Stimulated activated CD4-positive, alpha-beta T cell treated with anti-CD3 and anti-CD28 coated beads, TNF-alpha, amount 100 ng/mL, for 48 hours (primary cell): ENCODE results near the gene TBC1D14.

ENCODE experiments used
- DNase-seq, 3 donors: peaks; one replicate each; pipeline ENCODE4 v3.0.0-alpha.2; 2020; ENCODE audit warnings: low read depth in 3 of 3

The TBC1D14 gene

DNA sequence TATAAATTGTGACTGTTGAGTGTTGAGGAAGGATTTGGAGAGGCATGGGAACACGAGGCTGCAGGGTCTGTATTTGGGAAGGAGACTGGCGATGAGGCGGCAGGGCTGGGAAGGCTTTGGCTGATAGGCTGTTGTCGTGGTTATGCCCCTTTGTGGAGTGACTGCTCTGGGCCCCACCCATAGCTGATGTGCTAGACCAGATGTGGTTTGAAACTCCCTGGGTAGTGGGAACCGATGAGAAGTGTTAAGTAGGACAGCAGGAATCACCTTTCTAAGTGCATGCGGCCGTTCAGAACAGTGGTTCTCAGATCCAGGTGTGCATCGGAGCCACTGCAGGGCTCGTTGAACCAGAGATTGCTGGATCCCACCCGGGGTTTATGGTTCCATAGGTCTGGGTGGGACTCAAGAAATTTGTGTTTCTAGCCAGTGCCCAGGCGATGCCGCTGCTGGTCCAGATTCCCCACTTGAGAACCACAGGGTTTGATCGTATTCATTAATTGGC is 42.3 kb downstream of the TBC1D14 start:
- DNase-seq: no peak

DNA sequence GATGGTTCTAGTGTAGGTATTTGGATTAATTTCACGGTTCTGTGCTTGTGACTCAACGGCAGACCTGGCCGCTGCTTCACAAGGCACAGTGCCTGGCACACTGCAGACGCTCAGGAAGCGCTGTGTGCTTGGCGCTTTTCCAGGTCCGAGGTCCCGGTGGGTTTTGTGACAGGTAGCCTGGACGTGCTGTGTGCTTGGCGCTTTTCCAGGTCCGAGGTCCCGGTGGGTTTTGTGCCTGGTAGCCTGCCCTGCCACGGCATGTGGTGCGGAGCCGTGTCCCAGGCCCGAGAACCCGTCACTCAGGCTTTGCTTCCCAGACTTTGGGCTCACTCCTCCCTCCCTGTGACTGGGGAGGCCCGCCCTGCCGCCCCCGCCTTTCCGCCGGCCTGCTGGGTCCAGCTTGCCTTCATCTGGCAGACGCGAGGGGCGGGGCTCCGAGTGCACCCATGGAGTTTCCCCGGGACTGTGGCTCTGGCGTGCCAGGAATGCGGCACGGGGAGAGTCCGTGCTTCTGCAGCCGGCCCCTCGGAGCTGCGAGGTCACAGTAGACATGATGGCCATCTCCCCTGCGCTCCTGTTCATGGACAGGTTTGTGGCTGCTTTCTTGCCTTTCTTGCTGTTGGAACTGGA is 44.2 kb downstream of the TBC1D14 start:
- no peak for DNase-seq

DNA sequence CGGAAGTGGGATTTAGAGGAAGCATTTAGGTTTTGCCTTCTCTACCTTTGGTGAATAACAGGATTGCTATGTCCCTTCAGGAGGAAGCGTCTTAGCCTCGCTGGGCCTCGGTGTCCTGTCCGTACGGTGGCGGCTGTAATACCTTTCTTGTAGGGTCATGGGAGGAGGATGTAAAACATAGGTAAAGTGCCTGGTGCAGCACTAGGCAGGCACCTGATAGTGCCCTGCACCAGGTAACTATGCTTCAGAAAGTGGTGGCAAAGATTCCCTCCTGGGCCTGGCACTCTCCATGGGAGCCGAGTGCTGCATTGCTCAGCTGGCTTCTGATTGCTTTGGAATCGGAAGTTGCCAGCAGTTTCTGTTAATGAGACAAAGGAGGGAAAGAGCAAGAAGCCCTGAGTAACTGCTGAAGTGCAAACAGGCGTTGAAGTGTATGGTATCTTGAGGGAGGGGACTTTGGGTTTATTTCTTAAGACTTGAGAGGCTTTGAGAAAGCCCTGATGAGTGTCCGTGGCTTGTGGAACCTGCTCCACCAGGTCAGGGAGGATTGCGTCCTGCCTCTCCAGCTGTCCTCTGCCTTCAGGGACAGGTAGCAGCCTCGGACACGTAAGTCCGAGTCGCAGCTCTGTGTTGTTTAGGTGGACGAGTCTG is 45.8 kb downstream of the TBC1D14 start:
- DNase-seq: no peak

DNA sequence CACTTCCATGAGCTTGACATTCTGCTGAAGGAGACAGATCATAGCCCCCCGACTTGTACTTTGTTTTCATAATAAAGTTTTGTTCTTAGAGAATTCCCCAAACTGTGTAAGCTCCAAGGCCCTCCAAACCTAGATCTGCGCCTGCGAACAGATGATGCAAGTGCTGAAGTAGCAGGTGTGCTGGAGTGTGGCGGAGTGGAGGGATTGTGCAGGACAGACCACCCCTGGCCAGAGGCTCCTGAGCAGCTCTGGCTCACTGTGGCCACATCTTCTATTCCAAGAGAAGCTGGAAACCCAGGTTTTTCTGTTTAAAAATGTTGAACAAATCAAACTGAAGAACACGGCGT is 46.4 kb downstream of the TBC1D14 start:
- DNase-seq: no peak

DNA sequence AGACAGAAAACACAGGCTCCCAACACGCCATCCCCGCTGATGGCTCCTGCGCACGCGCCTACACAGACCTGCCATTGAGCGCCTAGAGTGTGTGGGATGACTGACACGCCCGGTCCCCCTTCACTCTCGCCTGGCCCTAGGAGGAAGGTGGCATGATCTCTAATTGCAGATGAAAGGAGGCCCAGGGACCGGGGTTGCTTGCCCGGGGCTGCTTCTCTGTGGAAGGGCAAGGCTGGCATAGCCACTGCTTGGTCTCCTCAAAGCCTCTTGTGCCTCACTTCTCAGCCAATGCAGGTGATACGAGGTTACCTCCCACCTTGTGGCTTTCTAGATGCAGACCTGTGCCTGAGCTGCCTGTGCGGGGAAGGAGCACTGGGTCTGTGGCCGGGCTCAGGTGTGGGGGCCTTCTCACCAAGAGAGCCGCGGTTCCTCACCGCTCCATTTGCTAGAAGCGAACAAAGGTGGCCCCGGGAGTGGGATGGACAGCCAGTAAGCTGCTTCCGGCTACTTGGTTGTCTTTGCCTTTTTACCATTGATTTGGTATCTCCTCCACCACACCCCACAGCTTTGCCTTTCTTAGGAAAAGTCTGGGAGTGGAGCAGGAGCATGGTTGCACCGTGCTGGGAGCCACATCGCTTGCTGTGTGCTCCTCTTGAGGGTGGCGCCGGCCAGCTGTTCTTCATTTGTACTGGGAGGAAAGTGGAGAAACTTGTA is 47.0 kb downstream of the TBC1D14 start:
- no peak for DNase-seq

DNA sequence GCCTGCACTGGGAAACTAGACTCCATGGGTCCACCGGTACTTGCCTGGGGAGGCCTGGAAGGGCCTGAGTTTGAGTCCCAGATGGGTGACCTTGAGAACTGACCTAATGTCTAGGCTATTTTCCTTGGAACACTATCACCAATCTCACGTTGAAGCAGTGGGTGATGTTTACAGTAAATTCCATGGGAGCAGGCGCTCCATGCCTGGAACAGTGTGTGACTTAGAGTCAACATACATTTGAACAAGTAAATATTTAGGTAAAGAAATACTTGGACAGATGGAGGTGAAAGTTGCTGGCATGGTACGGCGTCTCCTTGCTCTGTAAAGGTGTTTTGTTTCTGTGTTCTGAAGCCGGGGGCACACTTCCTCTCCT is 47.5 kb downstream of the TBC1D14 start:
- no peak for DNase-seq

DNA sequence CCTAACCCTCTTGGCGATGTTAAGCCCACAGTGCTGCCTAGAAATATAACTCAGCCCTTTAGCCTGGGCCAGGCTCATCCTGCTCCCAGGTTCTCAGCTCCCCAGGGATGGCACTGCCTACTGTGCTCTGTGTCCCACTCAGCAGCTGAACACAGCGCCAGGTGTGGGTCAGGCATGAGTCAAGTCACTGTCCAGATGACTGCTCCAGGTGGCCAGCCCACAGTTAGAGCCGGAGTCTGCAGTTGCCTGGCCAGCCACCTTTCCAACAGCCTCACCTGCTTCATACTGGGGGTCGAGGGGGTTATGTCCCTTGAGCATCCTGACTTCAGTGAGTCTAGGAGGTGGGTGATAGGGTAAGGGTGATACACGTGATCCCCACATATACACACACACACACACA is 48.4 kb downstream of the TBC1D14 start:
- no peak for DNase-seq

DNA sequence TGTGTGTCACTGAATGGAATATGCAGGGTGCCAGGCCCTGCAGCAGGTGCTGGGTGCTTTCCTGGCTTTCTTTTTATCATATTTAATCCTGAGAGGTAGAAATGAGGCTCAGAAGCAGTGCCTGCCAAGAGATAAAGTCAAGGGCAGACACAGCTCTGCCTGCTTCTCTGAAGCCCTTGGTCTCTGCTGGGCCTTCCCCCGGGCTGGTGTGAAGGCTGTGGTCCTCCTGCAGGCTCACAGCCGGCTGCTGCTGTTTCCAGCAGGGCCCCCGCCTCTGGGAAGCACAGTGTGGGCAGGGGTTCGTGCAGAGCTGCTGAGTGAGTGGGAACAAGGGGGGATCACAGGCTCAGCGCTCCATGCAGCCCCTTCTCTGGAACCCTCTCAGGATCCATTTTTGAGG is 49.6 kb downstream of the TBC1D14 start:
- no peak for DNase-seq

DNA sequence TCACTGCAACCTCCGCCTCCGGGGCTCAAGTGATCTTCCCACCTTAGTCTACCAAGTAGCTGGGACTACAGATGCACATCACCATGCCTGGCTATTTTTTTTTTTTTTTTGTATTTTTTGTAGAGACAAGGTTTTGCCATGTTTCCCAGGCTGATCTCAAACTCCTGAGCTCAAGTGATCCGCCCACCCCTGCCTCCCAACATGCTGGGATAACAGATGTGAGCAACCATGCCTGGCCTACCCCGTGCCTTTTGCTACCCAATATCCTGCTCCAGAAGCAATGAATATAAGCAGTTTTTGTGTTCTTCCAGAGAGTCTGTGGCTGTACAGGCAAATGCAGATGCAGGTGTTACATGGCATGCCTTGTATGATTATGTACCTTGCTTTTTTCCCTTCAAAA is 50.5 kb downstream of the TBC1D14 start:
- DNase-seq: no peak

DNA sequence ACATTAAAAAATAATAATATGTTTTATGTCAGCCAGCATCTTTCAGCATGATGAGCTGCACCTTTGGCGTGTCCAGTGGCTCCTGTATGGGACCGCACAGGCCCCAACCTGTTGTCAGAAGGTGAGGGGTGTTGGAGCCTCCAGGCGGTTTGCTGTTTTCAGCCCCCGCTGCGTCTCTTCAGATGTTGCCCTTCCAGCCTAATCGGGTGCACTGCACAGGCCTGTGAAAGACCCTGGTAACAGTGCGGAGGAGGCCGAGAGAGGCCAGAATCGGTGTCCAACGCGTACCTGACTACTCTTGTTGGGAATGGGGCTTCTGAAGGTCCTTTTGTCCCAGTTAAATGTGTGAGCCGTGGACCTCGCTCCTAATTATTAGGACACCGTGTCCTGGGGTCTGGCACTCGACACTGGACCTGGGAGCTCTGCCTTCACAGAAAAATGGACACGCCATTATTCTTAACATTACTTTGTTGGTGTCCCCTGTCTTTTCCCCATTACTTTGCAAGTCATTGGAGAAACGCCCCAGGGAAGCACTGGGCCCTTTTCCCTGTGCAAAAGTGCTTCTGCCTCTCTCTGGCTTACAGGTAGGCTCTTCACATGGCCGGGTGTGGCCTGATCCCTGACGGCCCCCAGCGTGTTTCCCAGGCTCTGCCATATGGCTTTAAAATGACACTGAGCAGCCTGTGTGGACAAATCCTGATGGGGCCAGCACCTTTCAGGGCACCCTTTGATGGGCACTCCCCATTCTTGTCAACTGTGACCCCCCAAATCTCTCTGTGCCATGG is 51.2 kb downstream of the TBC1D14 start:
- no peak for DNase-seq

DNA sequence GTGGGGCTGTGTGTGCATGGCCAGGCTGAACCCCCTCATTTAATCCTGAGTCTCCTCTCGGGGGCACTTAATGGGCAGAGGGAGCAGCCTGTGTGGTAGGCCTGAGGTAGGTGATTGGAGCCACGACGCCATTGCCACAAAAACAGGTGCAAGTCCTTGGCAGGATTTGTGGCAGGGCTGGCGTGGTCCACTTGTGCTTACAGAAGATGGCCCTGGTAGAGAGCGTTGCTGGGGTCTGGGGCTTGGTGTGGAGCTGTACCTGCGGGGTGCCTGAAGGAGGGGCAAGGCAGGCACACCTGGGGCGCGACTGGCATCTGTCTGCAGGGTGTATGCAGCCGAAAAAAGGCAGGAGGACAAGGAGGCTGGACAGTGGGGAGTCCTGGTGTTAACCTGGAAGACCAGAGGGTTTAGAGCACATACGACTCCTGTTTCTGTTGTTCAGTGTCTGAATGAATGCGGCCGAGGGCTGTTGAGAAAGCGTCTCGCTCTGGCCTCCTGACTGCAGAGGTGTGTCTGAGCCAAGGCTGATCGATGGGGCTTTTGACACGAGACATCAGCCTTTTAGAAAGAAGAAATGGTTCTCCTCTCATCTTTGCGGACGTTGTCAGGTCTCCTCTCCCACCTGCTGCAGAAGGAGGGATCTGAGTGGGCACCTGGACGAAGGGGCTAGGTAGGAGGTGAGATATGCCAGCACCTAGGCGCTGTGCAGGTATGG is 52.0 kb downstream of the TBC1D14 start:
- DNase-seq: no peak

DNA sequence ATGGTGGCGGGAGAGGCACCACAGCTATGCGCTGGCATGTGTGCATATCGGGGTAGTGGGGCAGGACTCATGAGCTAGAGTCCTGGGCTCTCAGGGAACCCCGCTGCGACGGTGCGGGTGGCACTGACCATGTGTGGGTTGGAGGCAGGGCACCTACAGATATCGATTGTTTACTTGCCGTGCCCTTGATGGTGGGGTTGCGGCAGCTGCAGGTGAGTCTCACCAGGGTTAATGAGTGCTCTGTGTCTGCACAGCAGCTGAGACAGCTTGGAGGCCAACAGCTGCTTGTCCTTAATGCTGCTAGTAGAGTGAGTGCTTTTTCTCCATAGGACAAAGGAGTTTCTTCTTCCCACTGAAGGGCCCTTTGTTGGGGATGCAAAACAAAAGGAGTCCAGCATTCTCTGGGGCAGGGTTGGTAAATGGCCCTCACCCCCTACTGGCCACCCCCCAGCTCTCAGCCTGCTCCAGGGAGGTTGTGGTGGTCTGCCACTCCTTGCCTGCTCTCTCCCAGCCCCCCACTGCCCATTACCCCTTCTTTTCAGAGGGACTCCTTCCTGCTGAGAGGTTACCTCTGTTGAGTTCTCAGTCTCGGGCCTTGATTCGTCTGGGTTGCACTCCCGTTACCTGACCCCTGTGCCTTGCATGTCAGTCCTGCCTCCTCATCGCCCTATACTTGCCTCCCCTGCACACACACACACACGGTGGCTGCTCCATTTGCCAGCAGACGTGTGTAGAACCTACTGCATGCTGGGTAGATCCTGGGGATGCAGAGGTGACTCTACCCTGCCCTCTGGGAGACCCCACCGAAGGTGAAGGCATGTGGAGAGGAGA is 52.8 kb downstream of the TBC1D14 start:
- no peak for DNase-seq

DNA sequence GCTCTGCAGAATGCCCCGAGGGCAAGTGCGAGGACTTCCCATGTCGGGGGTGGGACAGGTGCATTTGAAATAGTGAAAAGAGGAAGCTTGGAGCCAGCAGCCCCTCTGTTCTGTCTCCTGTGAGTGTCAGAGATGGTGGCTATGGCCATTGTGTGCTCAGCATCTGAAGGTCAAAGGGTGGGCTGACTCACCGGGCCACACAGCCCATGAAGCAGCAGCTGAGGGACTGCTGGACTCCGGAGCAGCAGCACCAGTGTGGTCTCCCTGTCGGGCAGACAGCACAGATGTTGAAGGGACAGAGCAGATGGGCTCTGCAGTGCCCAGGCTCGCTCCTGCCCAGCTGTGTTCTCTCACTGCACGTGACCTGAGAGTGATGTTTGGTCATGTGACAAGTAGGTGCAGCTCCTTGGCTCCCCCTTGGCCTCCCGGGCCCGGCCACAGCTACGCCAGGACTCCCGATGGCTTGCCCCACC is 53.5 kb downstream of the TBC1D14 start:
- no peak for DNase-seq

DNA sequence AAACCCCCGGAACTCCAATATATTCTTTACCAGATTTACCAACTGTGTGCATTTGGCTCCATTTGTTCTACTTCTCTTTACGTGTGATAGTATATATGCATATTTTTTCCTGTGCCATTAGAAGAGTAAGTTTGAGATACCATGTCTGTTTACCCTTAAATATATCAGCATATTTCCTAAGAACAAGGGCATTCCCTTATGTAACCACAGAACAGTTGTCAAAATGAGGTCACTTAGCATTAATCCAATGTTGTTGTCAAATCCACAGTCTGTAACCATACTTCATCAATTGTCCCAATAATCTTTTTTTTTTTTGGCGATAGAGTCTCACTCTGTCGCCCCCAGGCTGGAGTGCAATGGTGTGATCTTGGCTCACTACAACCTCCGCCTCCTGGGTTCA is 55.2 kb downstream of the TBC1D14 start:
- no peak for DNase-seq

DNA sequence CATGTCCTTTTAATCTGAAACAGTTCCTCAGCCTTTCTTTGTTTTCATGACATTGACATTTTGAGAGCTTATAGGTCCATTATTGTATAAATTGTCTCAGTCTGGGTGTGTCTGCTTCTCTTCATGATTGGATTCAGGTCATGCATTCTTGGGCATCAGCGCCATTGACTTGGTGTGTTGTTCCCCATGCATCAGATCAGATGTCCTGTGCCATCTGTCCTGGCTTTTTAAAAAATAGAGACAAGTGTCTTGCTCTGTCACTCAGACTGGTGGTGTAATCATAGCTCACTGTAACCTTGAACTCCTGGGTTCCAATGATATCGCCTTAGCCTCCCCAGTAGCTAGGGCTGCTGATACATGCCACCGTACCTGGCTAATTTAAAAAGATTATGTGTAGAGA is 55.7 kb downstream of the TBC1D14 start:
- no peak for DNase-seq

DNA sequence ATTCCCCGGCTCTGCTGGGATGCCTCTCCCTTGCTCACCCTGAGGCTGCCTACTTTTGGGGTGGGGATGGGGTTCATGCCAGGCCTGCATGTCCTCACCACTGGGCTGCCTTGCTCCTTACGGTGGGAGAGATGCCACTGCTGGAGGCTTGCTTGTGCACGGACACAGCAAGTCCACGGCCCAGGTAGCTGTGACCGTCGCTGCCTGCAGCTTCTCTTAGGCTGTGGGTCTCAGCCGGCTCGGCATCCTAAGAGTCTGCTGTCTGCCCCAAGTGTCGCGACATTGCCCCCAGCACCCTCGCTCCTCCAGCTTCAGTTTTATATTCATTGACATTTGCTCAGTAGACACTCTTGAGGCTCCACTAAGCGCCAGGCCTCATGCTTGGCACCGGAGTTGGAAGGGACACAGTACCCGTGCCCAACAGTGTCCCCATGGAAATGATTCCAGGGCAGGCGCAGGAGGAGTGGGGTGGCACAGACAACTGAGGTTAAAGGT is 58.3 kb downstream of the TBC1D14 start:
- no peak for DNase-seq

DNA sequence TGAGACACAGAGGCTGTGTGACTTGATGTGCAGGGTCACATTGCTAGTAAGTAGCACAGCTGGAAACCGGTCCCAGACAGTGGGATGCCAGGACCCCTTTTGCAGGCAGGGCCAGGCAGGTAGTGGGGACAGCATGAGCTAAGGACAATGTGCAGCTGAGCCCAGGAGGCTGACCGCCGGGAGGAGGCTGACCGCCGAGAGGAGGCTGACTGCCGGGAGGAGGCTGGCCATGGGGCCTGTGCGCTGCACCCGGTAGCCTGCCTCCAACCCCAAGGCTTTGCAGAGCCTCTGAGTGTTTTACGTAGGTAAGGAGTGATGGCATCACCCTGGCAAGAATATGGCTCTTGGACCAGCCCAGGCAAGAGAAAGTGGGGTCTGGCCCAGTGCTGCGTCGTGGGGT is 58.9 kb downstream of the TBC1D14 start:
- DNase-seq: no peak

DNA sequence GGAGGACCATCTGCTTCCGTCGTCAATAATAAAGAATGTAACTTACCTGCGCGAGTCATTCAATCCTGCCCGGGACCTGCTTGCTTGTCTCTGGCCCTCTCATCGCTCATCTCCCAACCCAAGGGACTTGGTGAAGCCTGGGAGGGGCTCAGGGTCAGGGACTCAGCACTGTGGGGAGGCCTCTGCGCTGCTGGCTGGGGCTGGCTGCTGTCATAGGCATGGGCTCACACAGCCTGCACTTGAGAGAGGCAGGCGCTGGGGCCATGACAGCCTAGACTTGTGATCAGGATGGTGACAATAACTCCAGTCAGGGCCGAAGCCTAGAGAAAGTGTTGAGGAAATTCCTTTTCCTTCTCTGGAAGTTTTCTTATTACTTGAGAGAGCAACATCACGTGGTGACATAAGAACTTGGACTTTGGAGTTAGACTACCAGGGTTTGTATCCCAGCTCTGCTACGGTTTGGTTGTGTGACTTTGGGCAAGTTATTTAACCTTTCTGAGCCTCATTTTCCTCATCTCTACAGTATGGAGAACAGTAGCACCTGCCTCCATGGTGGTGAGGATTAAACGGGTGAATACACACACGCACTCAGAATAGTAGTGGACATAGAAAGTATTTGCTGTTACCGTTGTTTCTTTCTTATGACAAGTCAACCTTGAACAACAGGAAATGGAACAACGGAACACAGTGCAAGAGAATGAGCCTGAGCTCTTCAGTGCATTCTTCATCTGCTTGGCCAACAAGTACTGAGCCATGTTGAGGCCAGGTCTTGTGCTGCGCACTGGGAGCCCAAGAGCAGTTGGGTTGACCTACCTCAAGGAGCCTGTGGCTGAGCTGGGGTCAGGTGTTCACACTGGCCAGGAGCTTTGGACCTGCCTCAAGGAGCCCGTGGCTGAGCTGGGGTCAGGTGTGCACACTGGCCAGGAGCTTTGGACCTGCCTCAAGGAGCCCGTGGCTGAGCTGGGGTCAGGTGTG is 60.5 kb downstream of the TBC1D14 start:
- DNase-seq: no peak
